ENCODE measurements around the gene OPCML. TPM values are rescaled to one million over a fixed set of nuclear protein-coding genes. Genes with fewer than 3 reads are reported as not detected.

Gene OPCML
- polyA plus RNA-seq, 3 donors from 2014 or later, result not detected

DNA sequence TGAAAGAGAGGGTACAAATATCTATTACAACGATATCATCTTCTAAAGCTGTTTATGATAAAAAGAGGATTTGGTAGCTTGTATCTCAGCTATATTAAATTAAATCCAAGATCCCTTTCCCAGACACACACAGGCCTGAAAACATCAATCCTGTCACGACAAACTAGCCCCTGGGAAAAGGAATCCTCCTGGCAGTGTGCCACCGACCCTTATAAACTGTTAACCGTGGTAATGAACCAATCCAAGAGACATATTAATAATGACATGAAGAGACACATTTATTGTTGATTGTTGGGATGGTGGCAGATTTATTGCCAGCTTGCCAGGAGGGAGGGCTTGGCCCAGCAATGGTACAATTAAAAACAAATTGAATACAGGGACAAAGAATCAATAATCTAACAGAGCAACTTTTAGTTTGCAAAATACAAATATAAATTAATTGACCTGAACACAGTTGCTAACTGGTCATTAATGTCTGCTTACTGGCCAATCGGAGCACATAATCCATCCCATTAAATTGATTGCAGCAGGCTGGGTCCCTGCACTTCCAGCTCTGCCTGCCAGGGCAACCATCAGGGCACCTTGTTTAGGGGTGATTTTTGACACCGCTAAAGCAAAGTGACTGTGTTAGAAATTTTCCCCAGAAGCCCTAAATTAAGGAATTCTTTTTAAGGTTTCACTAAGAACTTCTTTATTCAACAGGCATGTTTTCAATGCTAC, 887.6 kb downstream of the OPCML start:
- peaks cover 0 to 3% (median 1%) of the 10 kb centered on the region in 3 donors for H3K27me3 Mint-ChIP-seq (ENCODE audit: low read depth in 3 of 3)
- peaks cover 1 to 11% (median 3%) of the 10 kb centered on the region in 6 donors for H3K9me3 Mint-ChIP-seq
- no peak overlapping the region for H3K27ac Mint-ChIP-seq
- H3K4me1 Mint-ChIP-seq, result no peaks in the 10 kb centered on the region
- H3K36me3 Mint-ChIP-seq, result no peaks in the 10 kb centered on the region
- no peak for DNase-seq
- no peak overlapping the region for H3K4me3 Mint-ChIP-seq

DNA sequence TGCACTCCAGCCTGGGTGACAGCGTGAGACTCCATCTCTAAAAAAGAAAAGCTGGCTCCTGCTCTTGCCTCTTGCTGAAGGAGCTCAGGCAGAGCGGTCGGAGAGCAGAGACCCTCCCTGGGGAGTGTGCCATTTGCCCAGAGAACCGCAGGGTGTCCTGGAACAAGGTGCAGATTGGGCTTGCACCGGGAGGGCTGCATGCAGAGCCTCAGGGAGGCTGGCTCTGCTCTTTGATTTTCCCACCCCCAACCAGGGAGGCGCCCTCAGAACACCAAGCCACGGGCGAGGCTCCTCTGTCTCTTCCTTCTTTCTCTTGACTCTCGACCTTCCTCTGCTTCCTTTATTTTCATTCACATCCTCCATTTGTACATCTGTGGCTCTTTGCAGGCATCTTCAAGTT, 889.1 kb downstream of the OPCML start:
- DNase-seq, result no peak
- H3K4me3 Mint-ChIP-seq, result no peak overlapping the region

DNA sequence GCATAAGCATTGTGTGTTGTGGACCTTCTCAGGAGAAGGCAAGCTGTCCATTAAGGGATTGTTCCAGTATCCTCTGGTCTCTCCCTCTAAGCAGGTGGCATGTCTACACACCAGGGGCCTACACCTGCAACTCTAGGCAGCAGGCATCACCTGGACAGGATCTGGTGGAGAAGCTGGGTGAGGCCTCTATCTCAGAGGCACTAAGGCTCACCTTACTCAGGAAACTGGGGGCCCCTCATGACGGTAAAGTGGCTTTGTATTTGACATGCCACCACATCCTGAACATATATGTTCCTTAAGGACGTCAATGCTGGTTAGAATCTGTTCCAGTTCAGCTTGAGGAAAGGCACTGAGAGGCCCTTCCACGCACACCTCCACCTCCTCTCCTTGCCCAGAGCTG, 891.3 kb downstream of the OPCML start:
- Mint-ChIP-seq H3K4me1 (no peaks in the 10 kb centered on the region), H3K4me3 (no peak overlapping the region), H3K27me3 (ENCODE audit: low read depth in 3 of 3) (peaks cover 0 to 1% (median 0%) of the 10 kb centered on the region in 3 donors), H3K36me3 (no peaks in the 10 kb centered on the region), H3K27ac (no peak overlapping the region), H3K9me3 (peaks cover 0 to 11% (median 2%) of the 10 kb centered on the region in 6 donors)
- DNase-seq, result no peak

More for the DNA sequence above, 889.1 kb downstream of the OPCML start:
- Mint-ChIP-seq H3K27ac (no peak overlapping the region), H3K4me1 (no peaks in the 10 kb centered on the region), H3K36me3 (no peaks in the 10 kb centered on the region), H3K9me3 (peaks cover 1 to 11% (median 3%) of the 10 kb centered on the region in 6 donors), H3K27me3 (ENCODE audit: low read depth in 3 of 3) (peaks cover 0 to 2% (median 1%) of the 10 kb centered on the region in 3 donors)

DNA sequence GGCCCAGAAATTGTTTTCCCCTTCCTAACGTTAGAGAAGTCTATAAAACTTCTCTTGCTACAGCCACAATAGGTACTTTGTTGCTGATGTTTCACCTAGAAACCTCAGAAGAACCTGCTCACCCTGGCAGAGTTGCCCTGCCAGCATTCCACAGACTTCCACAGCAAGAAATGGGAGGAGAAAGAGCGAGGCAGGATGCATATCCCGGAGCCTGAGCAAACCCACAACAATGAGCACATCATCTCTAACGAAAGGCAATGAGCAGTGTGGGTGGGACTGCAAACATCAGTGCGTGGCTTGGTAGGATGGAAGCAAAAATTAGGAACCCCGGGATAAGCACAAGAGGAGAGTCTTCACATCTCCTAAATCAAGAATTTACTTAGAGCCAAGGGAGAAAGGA, 892.3 kb downstream of the OPCML start:
- Mint-ChIP-seq H3K27me3 (ENCODE audit: low read depth in 3 of 3) (peaks cover 0 to 1% (median 1%) of the 10 kb centered on the region in 3 donors), H3K36me3 (no peaks in the 10 kb centered on the region), H3K4me3 (no peak overlapping the region), H3K4me1 (no peaks in the 10 kb centered on the region), H3K9me3 (peaks cover 0 to 11% (median 2%) of the 10 kb centered on the region in 6 donors), H3K27ac (no peak overlapping the region)
- no peak for DNase-seq

DNA sequence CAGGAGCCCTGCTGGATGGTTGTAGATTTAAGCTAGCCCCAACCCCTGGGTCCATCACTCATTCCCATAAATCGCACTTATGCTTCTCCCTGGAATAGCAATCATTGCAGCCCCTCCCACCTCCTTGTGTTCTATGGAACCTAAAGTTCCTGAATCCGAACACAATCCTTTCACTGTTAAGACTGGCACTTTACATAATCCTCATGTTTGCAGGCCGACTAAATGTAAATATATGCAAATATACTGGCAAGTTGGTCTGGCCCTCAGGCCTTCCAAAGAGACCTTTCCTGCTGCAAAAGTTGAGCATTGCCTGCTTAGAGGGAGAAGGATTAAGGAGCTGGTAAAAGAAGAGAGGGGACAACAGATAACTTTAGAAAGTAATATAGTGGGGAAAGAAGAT, 892.9 kb downstream of the OPCML start:
- H3K9me3 Mint-ChIP-seq, result peaks cover 0 to 11% (median 2%) of the 10 kb centered on the region in 6 donors
- no peaks in the 10 kb centered on the region for H3K4me1 Mint-ChIP-seq
- DNase-seq, result no peak
- H3K36me3 Mint-ChIP-seq, result no peaks in the 10 kb centered on the region
- no peak overlapping the region for H3K27ac Mint-ChIP-seq
- no peak overlapping the region for H3K4me3 Mint-ChIP-seq
- H3K27me3 Mint-ChIP-seq (ENCODE audit: low read depth in 3 of 3), result peaks cover 0 to 1% (median 1%) of the 10 kb centered on the region in 3 donors

DNA sequence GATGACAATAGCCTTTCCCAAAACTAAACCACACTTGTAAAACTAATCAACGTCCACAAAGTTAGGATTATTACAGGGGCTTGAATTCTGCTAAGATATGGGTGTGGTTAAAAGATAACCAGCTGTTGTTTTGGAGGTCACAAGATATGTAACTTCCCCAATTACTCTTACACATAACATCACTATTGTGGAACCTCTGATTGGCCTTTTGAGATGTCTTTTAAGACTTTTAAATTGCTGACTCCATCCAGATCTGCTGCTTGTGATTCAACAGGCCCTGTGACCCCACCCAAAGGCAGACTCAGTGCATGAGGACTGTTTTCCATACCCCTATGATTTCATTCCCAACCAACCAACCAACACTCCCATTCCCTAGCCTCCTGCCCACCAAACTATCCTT, 893.9 kb downstream of the OPCML start:
- Mint-ChIP-seq H3K27me3 (ENCODE audit: low read depth in 3 of 3) (peaks cover 0 to 1% (median 1%) of the 10 kb centered on the region in 3 donors), H3K4me3 (no peak overlapping the region), H3K4me1 (no peaks in the 10 kb centered on the region), H3K27ac (no peak overlapping the region), H3K36me3 (no peaks in the 10 kb centered on the region), H3K9me3 (peaks cover 0 to 10% (median 2%) of the 10 kb centered on the region in 6 donors)
- no peak for DNase-seq

DNA sequence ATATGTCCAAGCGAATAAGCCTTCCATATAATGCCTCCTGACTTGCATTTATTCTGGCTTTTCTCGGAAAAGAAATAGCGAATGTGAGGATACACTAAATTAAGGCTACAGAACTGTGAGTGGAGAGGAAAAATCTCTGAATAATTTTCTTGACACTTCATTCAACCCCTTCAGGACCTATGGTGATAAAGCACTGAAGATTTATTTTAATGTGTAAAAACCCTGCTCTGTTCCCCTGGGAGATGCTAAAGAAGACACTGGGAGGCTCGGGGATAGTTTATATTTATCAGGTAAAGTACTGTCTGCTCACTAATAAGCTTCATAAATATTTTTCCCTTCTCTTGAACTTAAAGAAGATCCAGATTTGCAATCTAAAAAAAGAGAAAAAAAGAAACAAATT, 895.8 kb downstream of the OPCML start:
- Mint-ChIP-seq H3K36me3 (no peaks in the 10 kb centered on the region), H3K9me3 (peaks cover 0 to 11% (median 3%) of the 10 kb centered on the region in 6 donors), H3K4me3 (no peak overlapping the region), H3K27me3 (ENCODE audit: low read depth in 3 of 3) (peaks cover 0 to 1% (median 1%) of the 10 kb centered on the region in 3 donors), H3K27ac (no peak overlapping the region), H3K4me1 (no peaks in the 10 kb centered on the region)
- no peak for DNase-seq

DNA sequence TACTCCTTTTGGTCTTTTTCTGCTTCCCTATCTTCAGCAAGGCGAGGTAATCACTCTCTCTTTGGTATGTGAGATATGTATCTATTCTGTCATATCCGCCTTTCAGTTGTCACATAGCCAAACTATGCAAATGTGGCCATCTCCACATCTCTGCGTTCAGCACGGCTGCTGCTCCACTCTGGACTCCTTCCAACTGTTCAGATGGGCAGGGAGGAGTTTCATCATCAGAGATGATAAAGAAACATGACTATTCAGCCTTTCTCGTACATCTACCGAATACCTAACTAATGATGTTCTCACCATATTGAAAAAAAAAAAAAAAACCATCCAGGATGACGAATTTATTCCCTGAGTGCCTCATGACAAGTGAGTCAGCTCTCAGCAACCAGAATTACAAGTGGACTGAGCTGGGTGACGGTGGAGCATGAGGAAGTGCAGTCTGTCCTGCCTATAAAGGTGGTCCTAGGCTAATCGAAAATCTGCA, 899.6 kb downstream of the OPCML start:
- no peak overlapping the region for H3K27ac Mint-ChIP-seq
- no peak for DNase-seq
- H3K27me3 Mint-ChIP-seq (ENCODE audit: low read depth in 3 of 3), result peaks cover 0 to 5% (median 1%) of the 10 kb centered on the region in 3 donors
- no peaks in the 10 kb centered on the region for H3K4me1 Mint-ChIP-seq
- no peaks in the 10 kb centered on the region for H3K36me3 Mint-ChIP-seq
- peaks cover 2 to 18% (median 7%) of the 10 kb centered on the region in 6 donors for H3K9me3 Mint-ChIP-seq
- H3K4me3 Mint-ChIP-seq, result no peak overlapping the region

DNA sequence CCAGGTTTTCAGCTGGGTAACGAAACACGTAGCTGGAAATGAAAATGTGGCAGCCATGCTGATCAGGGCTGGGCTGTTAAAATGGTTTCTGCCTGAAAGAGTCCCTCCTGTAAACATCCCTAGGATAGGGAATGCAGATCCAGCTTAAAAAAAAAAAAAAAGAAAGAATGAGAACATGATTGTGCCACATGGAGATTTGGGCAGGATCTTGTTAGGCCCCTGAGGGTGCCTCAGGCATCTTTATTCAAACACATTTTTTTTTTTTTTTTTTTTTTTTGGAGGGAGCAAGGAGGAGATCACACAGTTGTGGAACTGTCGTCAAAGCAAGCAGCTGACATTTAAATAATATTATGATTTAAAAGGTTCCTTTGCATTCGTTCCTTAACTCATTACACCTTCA, 900.3 kb downstream of the OPCML start:
- H3K4me1 Mint-ChIP-seq, result no peaks in the 10 kb centered on the region
- no peak overlapping the region for H3K27ac Mint-ChIP-seq
- DNase-seq, result no peak
- peaks cover 0 to 5% (median 1%) of the 10 kb centered on the region in 3 donors for H3K27me3 Mint-ChIP-seq (ENCODE audit: low read depth in 3 of 3)
- peaks cover 2 to 22% (median 8%) of the 10 kb centered on the region in 6 donors for H3K9me3 Mint-ChIP-seq
- H3K4me3 Mint-ChIP-seq, result no peak overlapping the region
- H3K36me3 Mint-ChIP-seq, result no peaks in the 10 kb centered on the region

DNA sequence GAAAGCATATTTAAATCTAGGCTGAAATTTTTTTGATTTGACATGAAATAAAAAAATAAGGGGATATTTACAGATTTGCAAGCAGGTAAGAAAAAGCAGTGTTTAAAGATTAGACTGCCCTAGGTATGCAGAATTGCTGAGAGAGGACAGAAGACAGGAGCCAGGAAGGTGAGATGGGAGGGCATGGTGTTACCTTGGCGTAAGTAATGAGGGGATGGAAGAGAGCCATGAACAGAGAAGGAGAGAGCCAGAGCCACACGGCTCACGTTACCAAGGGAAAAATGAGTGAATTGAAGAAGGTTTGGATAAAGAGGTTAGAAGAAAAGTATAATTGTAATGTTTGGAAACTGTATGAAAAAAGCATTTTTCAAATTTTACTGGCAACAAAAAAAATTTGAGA, 904.3 kb downstream of the OPCML start:
- no peak overlapping the region for H3K27ac Mint-ChIP-seq
- H3K36me3 Mint-ChIP-seq, result no peaks in the 10 kb centered on the region
- H3K4me3 Mint-ChIP-seq, result no peak overlapping the region
- H3K27me3 Mint-ChIP-seq (ENCODE audit: low read depth in 3 of 3), result peaks cover 0 to 7% (median 2%) of the 10 kb centered on the region in 3 donors
- peaks cover 0 to 27% (median 8%) of the 10 kb centered on the region in 6 donors for H3K9me3 Mint-ChIP-seq
- H3K4me1 Mint-ChIP-seq, result no peaks in the 10 kb centered on the region
- DNase-seq, result no peak

DNA sequence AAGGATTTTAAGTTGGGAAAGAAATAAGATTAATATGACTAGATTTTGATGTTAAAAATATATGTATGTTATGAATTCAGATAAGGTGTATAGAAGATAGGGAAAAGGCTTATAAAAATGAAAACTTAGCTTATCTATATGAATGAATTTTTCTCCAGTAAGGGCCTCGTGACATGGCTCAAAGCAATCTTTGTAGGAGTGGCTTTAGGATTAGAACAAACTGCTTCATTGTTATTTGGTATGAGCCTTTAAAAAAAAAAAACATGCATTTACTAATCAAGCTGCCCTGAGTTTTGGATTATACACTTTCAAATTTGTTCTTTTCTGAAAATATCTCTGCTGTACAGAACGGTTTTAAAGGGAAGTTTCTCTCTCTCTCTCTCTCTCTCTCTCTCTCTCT, 905.9 kb downstream of the OPCML start:
- Mint-ChIP-seq H3K4me1 (no peaks in the 10 kb centered on the region), H3K4me3 (no peak overlapping the region), H3K27ac (no peak overlapping the region), H3K27me3 (ENCODE audit: low read depth in 3 of 3) (peaks cover 0 to 7% (median 4%) of the 10 kb centered on the region in 3 donors), H3K9me3 (peaks cover 5 to 30% (median 8%) of the 10 kb centered on the region in 6 donors), H3K36me3 (no peaks in the 10 kb centered on the region)
- DNase-seq, result no peak

DNA sequence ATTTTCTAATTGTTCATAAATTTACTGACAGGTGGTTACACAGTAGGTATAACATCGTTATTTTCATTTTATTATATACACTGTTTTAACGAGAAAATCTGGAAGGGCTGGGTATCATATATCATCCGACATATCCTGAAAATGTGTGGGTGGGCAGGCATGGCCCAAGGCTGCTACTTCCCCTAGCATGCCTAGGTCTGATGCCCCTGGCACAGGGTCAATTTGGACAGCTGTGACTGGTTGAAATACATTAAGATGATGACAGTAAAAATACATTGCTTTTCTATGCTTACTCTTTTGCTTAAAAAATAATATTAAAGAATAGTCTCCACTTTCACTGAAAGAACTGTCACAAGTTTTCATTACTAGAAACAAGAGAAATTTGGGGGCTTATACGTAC, 908.8 kb downstream of the OPCML start:
- H3K9me3 Mint-ChIP-seq, result peaks cover 8 to 40% (median 11%) of the 10 kb centered on the region in 6 donors
- peaks cover 0 to 4% (median 0%) of the 10 kb centered on the region in 3 donors for H3K36me3 Mint-ChIP-seq
- H3K4me3 Mint-ChIP-seq, result no peak overlapping the region
- no peak overlapping the region for H3K27ac Mint-ChIP-seq
- no peak for DNase-seq
- no peaks in the 10 kb centered on the region for H3K4me1 Mint-ChIP-seq
- peaks cover 2 to 4% (median 4%) of the 10 kb centered on the region in 3 donors for H3K27me3 Mint-ChIP-seq (ENCODE audit: low read depth in 3 of 3)

DNA sequence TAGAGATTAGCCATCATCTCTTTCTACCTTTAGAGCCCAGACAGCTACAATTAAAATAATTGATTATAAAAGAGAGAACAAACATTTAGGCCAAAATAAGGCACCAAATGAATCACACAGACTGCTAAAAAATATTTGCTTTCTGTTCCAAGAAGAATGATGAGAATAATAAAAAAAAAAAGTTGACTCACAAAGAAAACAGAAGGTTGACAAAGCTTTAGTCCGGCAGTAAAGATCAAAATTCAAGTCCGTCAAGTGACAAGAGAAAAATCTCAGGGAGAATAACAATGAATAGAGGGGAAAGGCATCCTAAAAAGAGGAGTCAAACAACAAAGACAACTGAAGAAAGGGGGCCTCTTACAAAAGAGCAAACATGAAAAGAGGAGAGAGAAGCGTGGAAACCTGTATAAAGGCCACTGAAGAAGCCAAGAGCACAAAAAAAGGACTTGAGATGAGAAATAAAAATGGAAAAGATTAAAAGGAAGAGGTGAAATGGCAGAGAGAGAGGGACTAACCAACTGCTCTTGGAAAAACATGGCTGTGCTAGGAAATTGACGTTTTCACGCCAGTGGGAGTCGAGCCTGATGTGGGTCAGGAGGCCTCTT, 910.2 kb downstream of the OPCML start:
- no peak for DNase-seq
- Mint-ChIP-seq H3K27ac (no peak overlapping the region), H3K36me3 (peaks cover 0 to 4% (median 0%) of the 10 kb centered on the region in 3 donors), H3K9me3 (peaks cover 4 to 40% (median 13%) of the 10 kb centered on the region in 6 donors), H3K4me3 (no peak overlapping the region), H3K4me1 (no peaks in the 10 kb centered on the region), H3K27me3 (ENCODE audit: low read depth in 3 of 3) (peaks cover 2 to 4% (median 4%) of the 10 kb centered on the region in 3 donors)

DNA sequence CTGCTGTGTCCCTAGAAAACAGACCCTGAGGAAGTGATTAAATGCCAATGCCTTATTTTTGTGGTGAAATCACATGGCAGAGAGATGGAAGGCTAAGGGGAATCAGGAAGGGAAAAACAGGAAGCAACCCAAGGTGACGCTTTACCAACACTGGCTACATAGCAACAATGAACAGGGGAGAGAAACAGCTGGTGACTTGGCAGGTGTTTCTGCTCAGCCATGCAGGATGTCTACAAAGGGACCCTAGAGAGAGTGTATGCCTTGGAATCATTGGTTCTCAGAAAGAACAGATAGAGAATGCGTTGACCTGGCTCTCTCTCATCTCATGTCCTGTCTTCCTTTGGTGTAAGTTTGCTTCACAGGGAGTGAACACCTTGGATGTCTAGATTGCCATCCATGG, 911.9 kb downstream of the OPCML start:
- H3K36me3 Mint-ChIP-seq, result peaks cover 0 to 4% (median 0%) of the 10 kb centered on the region in 3 donors
- no peaks in the 10 kb centered on the region for H3K4me1 Mint-ChIP-seq
- peaks cover 2 to 4% (median 4%) of the 10 kb centered on the region in 3 donors for H3K27me3 Mint-ChIP-seq (ENCODE audit: low read depth in 3 of 3)
- peaks cover 11 to 34% (median 14%) of the 10 kb centered on the region in 6 donors for H3K9me3 Mint-ChIP-seq
- no peak overlapping the region for H3K4me3 Mint-ChIP-seq
- no peak overlapping the region for H3K27ac Mint-ChIP-seq
- DNase-seq, result no peak

Measured in immature natural killer cell (primary cell).